ENCODE measurements around the gene ACADS. TPM values are rescaled to one million over a fixed set of nuclear protein-coding genes. Genes with fewer than 3 reads are reported as not detected.

Gene ACADS
- total and polyA plus RNA-seq, 9 of the 15 experiments (the other 6 are each of a cell fraction or from before 2014, with no cell fraction given): 0.06 to 20.3 (median 8.8) TPM

DNA sequence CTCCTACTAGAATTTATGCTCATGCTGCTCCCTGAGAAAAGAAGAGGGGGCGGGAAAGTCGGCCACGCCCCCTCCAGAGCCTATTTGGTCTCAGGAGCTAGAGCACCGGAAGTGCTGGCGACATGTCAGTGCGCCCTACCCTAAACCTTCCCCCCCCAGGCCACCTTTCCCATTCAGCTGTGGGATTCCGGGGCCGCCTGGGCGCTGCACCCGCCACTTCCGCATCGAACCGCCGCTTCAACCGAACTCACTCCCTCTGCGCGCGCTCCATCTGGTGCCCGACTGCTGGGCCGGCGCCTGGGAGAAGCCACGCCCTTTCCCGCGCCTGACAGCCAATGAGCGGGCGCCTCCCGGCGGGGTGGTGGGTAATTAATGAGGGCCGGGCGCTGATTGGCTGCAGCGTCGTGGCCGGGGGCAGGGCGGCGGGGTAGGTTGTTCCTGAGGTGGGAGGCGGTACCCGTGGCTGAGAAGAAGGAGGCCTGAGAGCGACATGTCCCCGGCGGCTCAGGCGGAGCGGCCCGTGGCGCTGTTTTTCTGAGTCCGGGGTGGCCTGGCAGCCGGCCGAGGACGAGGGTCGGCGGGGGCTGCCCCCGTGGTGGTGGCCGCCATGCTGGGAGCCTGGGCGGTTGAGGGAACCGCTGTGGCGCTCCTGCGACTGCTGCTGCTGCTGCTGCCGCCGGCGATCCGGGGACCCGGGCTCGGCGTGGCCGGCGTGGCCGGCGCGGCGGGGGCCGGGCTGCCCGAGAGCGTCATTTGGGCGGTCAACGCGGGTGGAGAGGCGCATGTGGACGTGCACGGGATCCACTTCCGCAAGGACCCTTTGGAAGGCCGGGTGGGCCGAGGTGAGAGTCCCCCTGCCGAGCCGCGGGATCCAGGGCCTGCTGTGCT lies 38.7 kb upstream of the ACADS start, which contains the start of gene MLEC (continued):
- TF ChIP-seq, protein P1, sequence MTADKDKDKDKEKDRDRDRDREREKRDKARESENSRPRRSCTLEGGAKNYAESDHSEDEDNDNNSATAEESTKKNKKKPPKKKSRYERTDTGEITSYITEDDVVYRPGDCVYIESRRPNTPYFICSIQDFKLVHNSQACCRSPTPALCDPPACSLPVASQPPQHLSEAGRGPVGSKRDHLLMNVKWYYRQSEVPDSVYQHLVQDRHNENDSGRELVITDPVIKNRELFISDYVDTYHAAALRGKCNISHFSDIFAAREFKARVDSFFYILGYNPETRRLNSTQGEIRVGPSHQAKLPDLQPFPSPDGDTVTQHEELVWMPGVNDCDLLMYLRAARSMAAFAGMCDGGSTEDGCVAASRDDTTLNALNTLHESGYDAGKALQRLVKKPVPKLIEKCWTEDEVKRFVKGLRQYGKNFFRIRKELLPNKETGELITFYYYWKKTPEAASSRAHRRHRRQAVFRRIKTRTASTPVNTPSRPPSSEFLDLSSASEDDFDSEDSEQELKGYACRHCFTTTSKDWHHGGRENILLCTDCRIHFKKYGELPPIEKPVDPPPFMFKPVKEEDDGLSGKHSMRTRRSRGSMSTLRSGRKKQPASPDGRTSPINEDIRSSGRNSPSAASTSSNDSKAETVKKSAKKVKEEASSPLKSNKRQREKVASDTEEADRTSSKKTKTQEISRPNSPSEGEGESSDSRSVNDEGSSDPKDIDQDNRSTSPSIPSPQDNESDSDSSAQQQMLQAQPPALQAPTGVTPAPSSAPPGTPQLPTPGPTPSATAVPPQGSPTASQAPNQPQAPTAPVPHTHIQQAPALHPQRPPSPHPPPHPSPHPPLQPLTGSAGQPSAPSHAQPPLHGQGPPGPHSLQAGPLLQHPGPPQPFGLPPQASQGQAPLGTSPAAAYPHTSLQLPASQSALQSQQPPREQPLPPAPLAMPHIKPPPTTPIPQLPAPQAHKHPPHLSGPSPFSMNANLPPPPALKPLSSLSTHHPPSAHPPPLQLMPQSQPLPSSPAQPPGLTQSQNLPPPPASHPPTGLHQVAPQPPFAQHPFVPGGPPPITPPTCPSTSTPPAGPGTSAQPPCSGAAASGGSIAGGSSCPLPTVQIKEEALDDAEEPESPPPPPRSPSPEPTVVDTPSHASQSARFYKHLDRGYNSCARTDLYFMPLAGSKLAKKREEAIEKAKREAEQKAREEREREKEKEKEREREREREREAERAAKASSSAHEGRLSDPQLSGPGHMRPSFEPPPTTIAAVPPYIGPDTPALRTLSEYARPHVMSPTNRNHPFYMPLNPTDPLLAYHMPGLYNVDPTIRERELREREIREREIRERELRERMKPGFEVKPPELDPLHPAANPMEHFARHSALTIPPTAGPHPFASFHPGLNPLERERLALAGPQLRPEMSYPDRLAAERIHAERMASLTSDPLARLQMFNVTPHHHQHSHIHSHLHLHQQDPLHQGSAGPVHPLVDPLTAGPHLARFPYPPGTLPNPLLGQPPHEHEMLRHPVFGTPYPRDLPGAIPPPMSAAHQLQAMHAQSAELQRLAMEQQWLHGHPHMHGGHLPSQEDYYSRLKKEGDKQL (CRISPR knock-in tag; IDR thresholded peaks at IDR 0.05; ENCODE audit: borderline replicate concordance): no peak
- no peak for TF ChIP-seq CAMTA2 (CRISPR knock-in tag; conservative IDR thresholded peaks at IDR 0.05)
- TF ChIP-seq RBM17 (IDR thresholded peaks at IDR 0.05; ENCODE audit: borderline replicate concordance, low read depth, low read length): no peak
- TF ChIP-seq ZNF121 (CRISPR knock-in tag; conservative IDR thresholded peaks at IDR 0.05): no peak
- TF ChIP-seq SAP30 (IDR thresholded peaks at IDR 0.05; ENCODE audit: borderline replicate concordance, insufficient read depth, low read depth, low read length, poor library complexity, severe bottlenecking): peak; percentile 65
- no peak for TF ChIP-seq BMI1 (IDR thresholded peaks at IDR 0.05; ENCODE audit: low read length)
- peak; percentile 89 for TF ChIP-seq DIDO1 (tag; IDR thresholded peaks at IDR 0.05; ENCODE audit: low read depth)
- no peak for TF ChIP-seq ZNF778 (CRISPR knock-in tag; IDR thresholded peaks at IDR 0.05)
- TF ChIP-seq SRSF1 (IDR thresholded peaks at IDR 0.05; ENCODE audit: low read depth, low read length): 0 out of 2 replicates have a peak, but pooled peaks have one; percentile 6
- TF ChIP-seq ZNF280A (IDR thresholded peaks at IDR 0.05; ENCODE audit: low read depth, partially characterized antibody): no peak
- no peak for TF ChIP-seq RBM39 (optimal IDR thresholded peaks at IDR 0.05; ENCODE audit: low read depth, low read length)
- peak; percentile 29; the same call in 1 of the 2 replicates for TF ChIP-seq RREB1 (CRISPR knock-in tag; IDR thresholded peaks at IDR 0.05)
- no peak for TF ChIP-seq MAFF (IDR thresholded peaks at IDR 0.05; ENCODE audit: low read length)
- TF ChIP-seq ARHGAP35 (IDR thresholded peaks at IDR 0.05; ENCODE audit: partially characterized antibody): no peak

Measured in K562 (cell line).